Panc1 (cell line): ENCODE data around the gene CDR2L. TPM values are rescaled to one million over a fixed set of nuclear protein-coding genes. Genes with fewer than 3 reads are reported as not detected.

ENCODE experiments used
- ATAC-seq: fragments of 200-7000 bp; cut with Tn5 transposase; 2 replicates; pipeline ENCODE4 v1.9.1; 2020; ENCODE audit warnings: mild to moderate bottlenecking, moderate library complexity
- BruUV-seq: library from RNA; stranded (reverse); fragments of 400-500 nt; replicated peaks from 2 replicates; lab custom pipeline; 2021; lab: Mats Ljungman, UMichigan
- CTCF ChIA-PET: fragments of 300-600 bp; sonication (Branson Sonifier 250); formaldehyde crosslinking; loops from one replicate; lab custom pipeline; 2022; ENCODE audit warnings: antibody characterized with exemption; lab: Charles Lee
- POLR2A ChIA-PET: fragments of 300-600 bp; sonication (Branson Sonifier 250); formaldehyde crosslinking; loops from one replicate; lab custom pipeline; 2022; ENCODE audit warnings: antibody characterized with exemption; lab: Charles Lee
- DNase-seq: peaks from one replicate; pipeline ENCODE4 v3.0.0-alpha.2; 2010; ENCODE audit warnings: low read depth, low spot score
- H3K27ac ChIP-seq: 2 replicates; pipeline ENCODE4 v1.5.1; 2011; ENCODE audit warnings: mild to moderate bottlenecking, low read length, inconsistent platforms
- H3K27me3 ChIP-seq: fragments of 200-500 bp; sonication (Bioruptor generic); 2 replicates; pipeline ENCODE4 v1.6.0; 2014; ENCODE audit warnings: low read length, inconsistent platforms; ENCODE audit not compliant: control insufficient read depth, insufficient read depth
- H3K36me3 ChIP-seq: fragments of 200-500 bp; sonication (Bioruptor generic); 2 replicates; pipeline ENCODE4 v1.5.1; 2014; ENCODE audit warnings: inconsistent platforms, mild to moderate bottlenecking, low read length, moderate library complexity; ENCODE audit not compliant: control insufficient read depth, insufficient read depth
- H3K4me1 ChIP-seq: 2 replicates; pipeline ENCODE4 v1.5.1; 2011; ENCODE audit warnings: inconsistent platforms, mild to moderate bottlenecking, low read length, moderate library complexity; ENCODE audit not compliant: control insufficient read depth, insufficient read depth
- H3K4me3 ChIP-seq, 2 experiments: 2 replicates each; pipeline ENCODE4 v1.5.1; 2011 to 2012; ENCODE audit warnings: low read depth in 2 of 2, low read length in 2 of 2, mild to moderate bottlenecking in 2 of 2, inconsistent platforms in 1 of 2, moderate library complexity in 1 of 2
- H3K9me3 ChIP-seq: fragments of 200-500 bp; sonication (Bioruptor generic); 2 replicates; pipeline ENCODE4 v1.5.1; 2014; ENCODE audit warnings: low read depth, mild to moderate bottlenecking, inconsistent platforms, low read length, moderate library complexity; ENCODE audit not compliant: control insufficient read depth, insufficient read depth
- POLR2AphosphoS5 ChIP-seq: IDR thresholded peaks from 2 replicates; pipeline ENCODE4 v1.6.1; 2012; ENCODE audit warnings: mild to moderate bottlenecking, low read depth, low read length, moderate library complexity
- SIN3A ChIP-seq: IDR thresholded peaks from 2 replicates; pipeline ENCODE4 v1.6.1; 2012; ENCODE audit warnings: low read depth, mild to moderate bottlenecking, low read length, moderate library complexity, borderline replicate concordance; ENCODE audit not compliant: insufficient read depth
- TCF7L2 ChIP-seq: IDR thresholded peaks from 2 replicates; pipeline ENCODE4 v1.6.1; 2011; ENCODE audit warnings: mild to moderate bottlenecking, low read depth, low read length, inconsistent platforms
- in situ Hi-C: cut with HindIII; loops from 2 replicates; pipeline ENCODE4 v1.10.0; 2016; ENCODE audit warnings: low sequenced_read_pairs, low pct_unique_long_range_greater_than_20kb
- intact Hi-C: fragments of 100-400 bp; cut with micrococcal nuclease; formaldehyde crosslinking; loops from one replicate; pipeline ENCODE4 v1.10.0; 2022; ENCODE audit not compliant: unreplicated experiment
- total RNA-seq: library from RNA; stranded (reverse); gene quantifications from one replicate; pipeline ENCODE4 v1.2.1, GENCODE V29; 2021; ENCODE audit not compliant: unreplicated experiment
- TF ChIP-seq, protein P1 (sequence below): fragments of 450-650 bp; IDR thresholded peaks from 2 replicates; pipeline ENCODE4 v1.5.1; 2017; ENCODE audit warnings: mild to moderate bottlenecking
- TF ChIP-seq, protein P2 (sequence below), 2 experiments: IDR thresholded peaks; 2 replicates each; pipeline ENCODE4 v1.6.1; 2011 to 2012; ENCODE audit warnings: low read depth in 2 of 2, control low read depth in 1 of 2, low read length in 1 of 2, mild to moderate bottlenecking in 1 of 2, moderate library complexity in 1 of 2; ENCODE audit not compliant: insufficient read depth in 1 of 2

Gene CDR2L
- total RNA-seq, 1 experiment from 2014 or later: 32.0 TPM

DNA sequence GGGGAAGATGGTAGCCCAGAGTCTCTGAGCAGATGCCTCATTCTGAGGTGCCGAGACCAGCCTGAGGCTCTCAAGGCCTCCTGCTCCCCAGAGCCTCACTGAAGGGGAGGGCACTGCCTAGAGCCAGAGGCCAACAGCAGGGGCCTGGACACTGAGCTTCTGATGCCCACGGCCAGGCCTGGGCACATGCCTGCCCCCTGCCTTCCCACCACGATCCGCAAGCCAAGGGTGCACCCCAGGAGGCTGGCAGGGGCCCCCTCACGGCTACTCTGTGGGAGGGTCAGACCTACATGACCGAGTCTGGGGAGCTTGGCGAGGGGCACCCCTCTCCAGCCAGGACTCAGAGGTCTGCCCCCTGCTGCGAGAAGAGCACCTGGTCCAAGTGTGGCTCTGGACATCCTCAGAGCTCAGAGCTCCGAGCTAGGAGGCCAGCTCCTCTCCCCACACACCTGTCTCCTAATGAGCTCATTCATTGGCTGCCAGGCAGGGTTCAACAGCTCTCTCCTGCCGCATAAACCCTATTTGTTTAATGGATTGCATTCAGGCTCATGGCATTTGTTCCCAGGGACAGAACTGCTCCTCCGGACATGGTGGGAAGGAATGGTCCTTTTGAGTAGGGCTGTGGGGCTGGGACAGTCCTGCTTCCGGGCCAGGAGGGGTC, 37.8 kb upstream of the CDR2L start:
- no peaks in the 10 kb centered on the region for H3K27me3 ChIP-seq
- H3K36me3 ChIP-seq: no peaks in the 10 kb centered on the region
- no peak for DNase-seq
- CTCF ChIA-PET: interaction anchor here (0.6 to 1.6 kb wide), 4 partner anchors 11 to 84 kb away, joined by 3 to 13 read pairs (median 3); partner anchors contain the start of gene OTOP2
- no TSS peak for BruUV-seq
- POLR2A ChIA-PET: no interaction called here
- ATAC-seq: peak; percentile 51
- intact Hi-C loops (no loop called here), in situ Hi-C loops (no loop called here)
- H3K27ac ChIP-seq: no peak overlapping the region
- H3K9me3 ChIP-seq: no peaks in the 10 kb centered on the region
- TF ChIP-seq, protein P1, sequence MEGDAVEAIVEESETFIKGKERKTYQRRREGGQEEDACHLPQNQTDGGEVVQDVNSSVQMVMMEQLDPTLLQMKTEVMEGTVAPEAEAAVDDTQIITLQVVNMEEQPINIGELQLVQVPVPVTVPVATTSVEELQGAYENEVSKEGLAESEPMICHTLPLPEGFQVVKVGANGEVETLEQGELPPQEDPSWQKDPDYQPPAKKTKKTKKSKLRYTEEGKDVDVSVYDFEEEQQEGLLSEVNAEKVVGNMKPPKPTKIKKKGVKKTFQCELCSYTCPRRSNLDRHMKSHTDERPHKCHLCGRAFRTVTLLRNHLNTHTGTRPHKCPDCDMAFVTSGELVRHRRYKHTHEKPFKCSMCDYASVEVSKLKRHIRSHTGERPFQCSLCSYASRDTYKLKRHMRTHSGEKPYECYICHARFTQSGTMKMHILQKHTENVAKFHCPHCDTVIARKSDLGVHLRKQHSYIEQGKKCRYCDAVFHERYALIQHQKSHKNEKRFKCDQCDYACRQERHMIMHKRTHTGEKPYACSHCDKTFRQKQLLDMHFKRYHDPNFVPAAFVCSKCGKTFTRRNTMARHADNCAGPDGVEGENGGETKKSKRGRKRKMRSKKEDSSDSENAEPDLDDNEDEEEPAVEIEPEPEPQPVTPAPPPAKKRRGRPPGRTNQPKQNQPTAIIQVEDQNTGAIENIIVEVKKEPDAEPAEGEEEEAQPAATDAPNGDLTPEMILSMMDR: no peak
- TF ChIP-seq, protein P2, sequence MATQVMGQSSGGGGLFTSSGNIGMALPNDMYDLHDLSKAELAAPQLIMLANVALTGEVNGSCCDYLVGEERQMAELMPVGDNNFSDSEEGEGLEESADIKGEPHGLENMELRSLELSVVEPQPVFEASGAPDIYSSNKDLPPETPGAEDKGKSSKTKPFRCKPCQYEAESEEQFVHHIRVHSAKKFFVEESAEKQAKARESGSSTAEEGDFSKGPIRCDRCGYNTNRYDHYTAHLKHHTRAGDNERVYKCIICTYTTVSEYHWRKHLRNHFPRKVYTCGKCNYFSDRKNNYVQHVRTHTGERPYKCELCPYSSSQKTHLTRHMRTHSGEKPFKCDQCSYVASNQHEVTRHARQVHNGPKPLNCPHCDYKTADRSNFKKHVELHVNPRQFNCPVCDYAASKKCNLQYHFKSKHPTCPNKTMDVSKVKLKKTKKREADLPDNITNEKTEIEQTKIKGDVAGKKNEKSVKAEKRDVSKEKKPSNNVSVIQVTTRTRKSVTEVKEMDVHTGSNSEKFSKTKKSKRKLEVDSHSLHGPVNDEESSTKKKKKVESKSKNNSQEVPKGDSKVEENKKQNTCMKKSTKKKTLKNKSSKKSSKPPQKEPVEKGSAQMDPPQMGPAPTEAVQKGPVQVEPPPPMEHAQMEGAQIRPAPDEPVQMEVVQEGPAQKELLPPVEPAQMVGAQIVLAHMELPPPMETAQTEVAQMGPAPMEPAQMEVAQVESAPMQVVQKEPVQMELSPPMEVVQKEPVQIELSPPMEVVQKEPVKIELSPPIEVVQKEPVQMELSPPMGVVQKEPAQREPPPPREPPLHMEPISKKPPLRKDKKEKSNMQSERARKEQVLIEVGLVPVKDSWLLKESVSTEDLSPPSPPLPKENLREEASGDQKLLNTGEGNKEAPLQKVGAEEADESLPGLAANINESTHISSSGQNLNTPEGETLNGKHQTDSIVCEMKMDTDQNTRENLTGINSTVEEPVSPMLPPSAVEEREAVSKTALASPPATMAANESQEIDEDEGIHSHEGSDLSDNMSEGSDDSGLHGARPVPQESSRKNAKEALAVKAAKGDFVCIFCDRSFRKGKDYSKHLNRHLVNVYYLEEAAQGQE (IDR thresholded peaks at IDR 0.05; ENCODE audit: insufficient read depth in 1 of 2, low read depth in 2 of 2, low read length in 1 of 2): no peak
- no peak for TF ChIP-seq SIN3A
- TF ChIP-seq POLR2AphosphoS5: no peak
- no peak for TF ChIP-seq TCF7L2
- no peaks in the 10 kb centered on the region for H3K4me1 ChIP-seq
- H3K4me3 ChIP-seq: no peak overlapping the region

DNA sequence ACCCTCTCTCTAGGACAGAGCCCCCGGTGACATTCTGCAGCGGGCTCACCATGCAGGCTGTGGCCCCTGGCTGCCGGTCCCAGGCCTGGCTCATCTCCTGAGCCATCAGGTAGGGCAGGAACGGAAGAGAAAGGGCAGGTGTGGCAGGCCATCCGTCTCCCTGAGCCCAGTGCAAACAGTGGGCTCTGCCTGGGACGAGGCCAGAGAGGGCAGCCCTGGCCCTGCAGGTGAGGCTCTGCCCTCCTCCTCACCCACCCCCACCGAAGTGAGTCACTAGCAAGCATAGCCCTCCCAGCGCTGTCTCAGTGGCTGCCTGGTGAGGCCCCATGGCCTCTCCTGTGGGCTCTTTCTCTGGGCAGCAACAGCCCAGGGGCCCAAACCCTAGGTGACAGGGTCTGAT, 37.2 kb upstream of the CDR2L start:
- DNase-seq (no peak), ATAC-seq (peak; percentile 31)
- H3K4me1 ChIP-seq: no peaks in the 10 kb centered on the region
- CTCF ChIA-PET: interaction anchor here (0.9 kb wide), 1 partner anchor 26 kb away, joined by 3 read pairs; the partner anchor contains the start of gene OTOP2
- no peak overlapping the region for H3K27ac ChIP-seq
- H3K4me3 ChIP-seq: no peak overlapping the region
- POLR2A ChIA-PET: no interaction called here
- TF ChIP-seq, protein P1: no peak
- H3K9me3 ChIP-seq: no peaks in the 10 kb centered on the region
- no peaks in the 10 kb centered on the region for H3K36me3 ChIP-seq
- no TSS peak for BruUV-seq
- in situ Hi-C loops (no loop called here), intact Hi-C loops (no loop called here)
- H3K27me3 ChIP-seq: no peaks in the 10 kb centered on the region
